Body of pancreas (tissue), 4 donors: ENCODE measurements around the gene DYRK1A.

Source experiments
- POLR2A ChIP-seq, 3 donors: fragments of 450-650 bp; IDR thresholded peaks; one replicate each; pipeline ENCODE4 v1.6.1; 2016; ENCODE audit warnings: antibody characterized with exemption in 3 of 3, mild to moderate bottlenecking in 2 of 3
- TF ChIP-seq, protein P1 (sequence below), 7 experiments: fragments of 450-650 bp in 4 of 7; fragments of 200-600 bp in 3 of 7; sonication (generic) in 3 of 7; IDR thresholded peaks; one replicate each; pipeline ENCODE4 v1.5.1; 2016 to 2019; ENCODE audit warnings: antibody characterized with exemption in 7 of 7

DNA sequence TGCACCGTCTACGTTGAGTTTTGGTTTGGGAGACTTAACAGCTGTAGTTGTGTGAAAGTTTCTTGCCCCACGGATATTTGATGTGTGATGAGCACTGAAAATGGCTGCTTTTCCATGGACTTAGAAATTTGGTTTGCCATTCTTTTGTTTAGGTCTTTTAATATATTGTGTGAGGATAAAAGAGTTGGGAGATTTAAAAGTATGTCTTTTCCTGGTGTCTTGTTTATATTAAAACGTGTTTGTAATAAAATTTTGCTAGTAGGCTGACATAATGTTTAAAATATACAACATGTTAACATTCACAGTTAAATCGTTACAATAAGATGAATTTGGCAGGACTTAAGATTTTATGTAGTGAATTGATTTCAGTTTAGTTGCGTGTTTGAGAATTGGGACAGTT, 106.9 kb downstream of the DYRK1A start:
- TF ChIP-seq, protein P1, sequence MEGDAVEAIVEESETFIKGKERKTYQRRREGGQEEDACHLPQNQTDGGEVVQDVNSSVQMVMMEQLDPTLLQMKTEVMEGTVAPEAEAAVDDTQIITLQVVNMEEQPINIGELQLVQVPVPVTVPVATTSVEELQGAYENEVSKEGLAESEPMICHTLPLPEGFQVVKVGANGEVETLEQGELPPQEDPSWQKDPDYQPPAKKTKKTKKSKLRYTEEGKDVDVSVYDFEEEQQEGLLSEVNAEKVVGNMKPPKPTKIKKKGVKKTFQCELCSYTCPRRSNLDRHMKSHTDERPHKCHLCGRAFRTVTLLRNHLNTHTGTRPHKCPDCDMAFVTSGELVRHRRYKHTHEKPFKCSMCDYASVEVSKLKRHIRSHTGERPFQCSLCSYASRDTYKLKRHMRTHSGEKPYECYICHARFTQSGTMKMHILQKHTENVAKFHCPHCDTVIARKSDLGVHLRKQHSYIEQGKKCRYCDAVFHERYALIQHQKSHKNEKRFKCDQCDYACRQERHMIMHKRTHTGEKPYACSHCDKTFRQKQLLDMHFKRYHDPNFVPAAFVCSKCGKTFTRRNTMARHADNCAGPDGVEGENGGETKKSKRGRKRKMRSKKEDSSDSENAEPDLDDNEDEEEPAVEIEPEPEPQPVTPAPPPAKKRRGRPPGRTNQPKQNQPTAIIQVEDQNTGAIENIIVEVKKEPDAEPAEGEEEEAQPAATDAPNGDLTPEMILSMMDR (IDR thresholded peaks at IDR 0.05): no peak
- TF ChIP-seq POLR2A (IDR thresholded peaks at IDR 0.05): no peak
